Measurements from ENCODE around the gene CA12.

Gene CA12

GRCh38 chr15:63388511-63388910 lies 6.9 kb upstream of the CA12 start:
- no peak overlapping the region for H3K27ac ChIP-seq (ENCODE audit: low read length)
- no peaks in the 10 kb centered on the region for H3K36me3 ChIP-seq (ENCODE audit: control insufficient read depth, insufficient read depth, low read length)
- H3K4me1 ChIP-seq (ENCODE audit: control insufficient read depth, insufficient read depth, low read length): no peaks in the 10 kb centered on the region
- H3K27me3 ChIP-seq (ENCODE audit: control insufficient read depth, insufficient read depth, low read length): no peaks in the 10 kb centered on the region
- DNase-seq (ENCODE audit: low read depth, low spot score): no peak
- H3K4me3 ChIP-seq (ENCODE audit: low read length): no peak overlapping the region
- no CpG with 5 or more reads among the region's 5 CpGs for WGBS (ENCODE audit: insufficient coverage, insufficient read length)
- no peaks in the 10 kb centered on the region for H3K9me3 ChIP-seq (ENCODE audit: control insufficient read depth, insufficient read depth, low read length)

- no CpG with 5 or more reads among the region's 11 CpGs for WGBS (ENCODE audit: insufficient coverage, insufficient read length)
- no peak for DNase-seq (ENCODE audit: low read depth, low spot score)
- H3K9me3 ChIP-seq (ENCODE audit: control insufficient read depth, insufficient read depth, low read length): no peaks in the 10 kb centered on the region
- no peak overlapping the region for H3K27ac ChIP-seq (ENCODE audit: low read length)
- H3K4me3 ChIP-seq (ENCODE audit: low read length): no peak overlapping the region
- no peaks in the 10 kb centered on the region for H3K27me3 ChIP-seq (ENCODE audit: control insufficient read depth, insufficient read depth, low read length)
- no peaks in the 10 kb centered on the region for H3K36me3 ChIP-seq (ENCODE audit: control insufficient read depth, insufficient read depth, low read length)
- H3K4me1 ChIP-seq (ENCODE audit: control insufficient read depth, insufficient read depth, low read length): no peaks in the 10 kb centered on the region
These were observed 6.3 kb upstream of the CA12 start for GRCh38 chr15:63387748-63388493.

DNA sequence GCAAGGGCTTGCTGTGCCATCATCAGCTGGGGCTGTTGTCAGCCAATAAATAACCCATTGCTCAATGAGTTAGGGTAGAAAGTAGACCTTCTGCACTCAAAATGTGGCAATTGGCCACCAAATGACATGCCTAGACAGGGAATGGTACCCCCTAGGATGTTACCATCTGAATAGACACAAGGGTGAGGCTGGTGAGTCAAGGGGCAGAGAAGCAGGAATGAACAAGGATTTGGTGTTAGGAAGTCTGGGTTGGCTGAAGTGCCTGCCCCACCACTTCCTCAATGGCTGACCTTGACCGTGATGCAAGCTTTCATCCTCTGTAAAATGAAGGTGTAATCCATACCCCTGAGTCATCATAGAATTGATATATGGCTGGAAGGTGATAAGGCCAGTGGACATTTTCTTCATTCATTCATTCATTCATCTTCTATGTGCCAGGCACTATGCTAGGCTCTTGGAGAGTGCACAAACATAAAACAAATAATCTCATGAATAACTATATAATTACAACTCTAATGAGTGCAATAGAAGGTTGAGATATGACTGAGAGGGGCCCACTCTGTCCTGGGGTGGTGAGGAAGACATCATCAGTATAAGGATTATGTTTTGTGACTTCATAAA lies 4.4 kb upstream of the CA12 start:
- no peak overlapping the region for H3K4me3 ChIP-seq (ENCODE audit: low read length)
- H3K27ac ChIP-seq (ENCODE audit: low read length): no peak overlapping the region
- no peaks in the 10 kb centered on the region for H3K9me3 ChIP-seq (ENCODE audit: control insufficient read depth, insufficient read depth, low read length)
- DNase-seq (ENCODE audit: low read depth, low spot score): no peak
- H3K36me3 ChIP-seq (ENCODE audit: control insufficient read depth, insufficient read depth, low read length): no peaks in the 10 kb centered on the region
- WGBS (ENCODE audit: insufficient coverage, insufficient read length): no CpG with 5 or more reads among the region's 1 CpG
- H3K4me1 ChIP-seq (ENCODE audit: control insufficient read depth, insufficient read depth, low read length): no peaks in the 10 kb centered on the region
- peaks cover 5% of the 10 kb centered on the region; the same call in 1 of the 2 replicates for H3K27me3 ChIP-seq (ENCODE audit: control insufficient read depth, insufficient read depth, low read length)

DNA sequence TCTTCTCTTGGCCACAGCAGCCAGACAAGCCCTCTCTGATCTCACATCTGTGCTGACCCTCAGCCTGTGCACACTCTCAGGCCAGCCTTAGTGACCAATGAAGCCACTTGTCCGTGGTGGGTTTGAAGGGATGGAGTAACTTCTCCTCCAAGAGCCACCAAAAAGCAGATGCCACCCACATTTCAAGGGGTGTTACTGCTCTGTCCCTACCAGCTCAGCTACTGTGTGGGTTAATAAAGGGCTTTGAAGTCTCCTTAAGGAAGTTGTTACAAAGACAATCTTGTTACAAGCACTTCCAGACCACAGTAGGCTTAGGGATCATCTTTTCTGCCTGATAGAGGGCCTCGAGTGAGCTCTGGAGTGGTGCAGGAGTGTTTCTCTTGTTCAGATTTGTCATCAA lies 3.3 kb upstream of the CA12 start:
- H3K27ac ChIP-seq (ENCODE audit: low read length): no peak overlapping the region
- H3K36me3 ChIP-seq (ENCODE audit: control insufficient read depth, insufficient read depth, low read length): no peaks in the 10 kb centered on the region
- H3K27me3 ChIP-seq (ENCODE audit: control insufficient read depth, insufficient read depth, low read length): peaks cover 12% of the 10 kb centered on the region; the same call in 1 of the 2 replicates
- no peak overlapping the region for H3K4me3 ChIP-seq (ENCODE audit: low read length)
- no CpG with 5 or more reads among the region's 2 CpGs for WGBS (ENCODE audit: insufficient coverage, insufficient read length)
- H3K9me3 ChIP-seq (ENCODE audit: control insufficient read depth, insufficient read depth, low read length): no peaks in the 10 kb centered on the region
- no peak for DNase-seq (ENCODE audit: low read depth, low spot score)
- peaks cover 3% of the 10 kb centered on the region; the same call in 1 of the 2 replicates for H3K4me1 ChIP-seq (ENCODE audit: control insufficient read depth, insufficient read depth, low read length)

DNA sequence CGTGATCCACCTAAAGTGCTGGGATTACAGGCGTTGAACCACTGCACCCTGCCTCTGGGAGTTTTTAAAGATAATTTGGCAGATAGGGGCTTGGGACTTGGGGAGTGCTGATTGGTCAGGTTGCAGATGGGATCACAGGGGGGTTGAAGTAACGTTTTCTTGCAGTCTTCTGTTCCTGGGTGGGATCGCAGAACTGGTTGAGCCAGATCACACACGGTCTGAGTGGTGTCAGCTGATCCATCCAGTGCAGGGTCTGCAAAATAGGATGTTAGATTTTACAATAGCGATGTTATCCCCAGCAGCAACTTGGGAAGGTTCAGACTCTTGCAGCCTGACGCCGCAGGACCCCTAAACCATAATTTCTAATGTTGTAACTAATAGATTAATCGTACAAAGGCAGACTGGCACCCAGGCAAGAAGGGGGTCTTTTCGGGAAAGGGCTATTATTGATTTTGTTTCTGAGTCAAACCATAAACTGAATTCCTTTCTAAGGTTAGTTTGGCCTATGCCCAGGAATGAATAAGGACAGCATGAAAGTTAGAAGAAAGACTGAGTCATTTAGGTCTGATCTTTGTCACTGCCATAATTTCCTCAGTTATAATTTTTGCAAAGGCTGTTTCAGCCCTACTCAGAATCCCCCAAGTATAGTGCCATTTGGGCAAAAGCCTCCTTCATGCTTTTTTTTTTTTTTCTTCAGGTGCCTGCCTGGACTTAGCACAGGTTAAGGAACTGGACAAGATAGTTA lies 1.5 kb upstream of the CA12 start:
- no peak for DNase-seq (ENCODE audit: low read depth, low spot score)
- Histone ChIP-seq H3K27ac (ENCODE audit: low read length) (no peak overlapping the region), H3K9me3 (ENCODE audit: control insufficient read depth, insufficient read depth, low read length) (no peaks in the 10 kb centered on the region), H3K4me1 (ENCODE audit: control insufficient read depth, insufficient read depth, low read length) (peaks cover 5% of the 10 kb centered on the region; the same call in 1 of the 2 replicates), H3K36me3 (ENCODE audit: control insufficient read depth, insufficient read depth, low read length) (no peaks in the 10 kb centered on the region), H3K4me3 (ENCODE audit: low read length) (no peak overlapping the region), H3K27me3 (ENCODE audit: control insufficient read depth, insufficient read depth, low read length) (peaks cover 12% of the 10 kb centered on the region; the same call in 1 of the 2 replicates)
- no CpG with 5 or more reads among the region's 10 CpGs for WGBS (ENCODE audit: insufficient coverage, insufficient read length)

- no peak for DNase-seq (ENCODE audit: low read depth, low spot score)
- peaks cover 5% of the 10 kb centered on the region; the same call in 1 of the 2 replicates for H3K4me1 ChIP-seq (ENCODE audit: control insufficient read depth, insufficient read depth, low read length)
- H3K4me3 ChIP-seq (ENCODE audit: low read length): no peak overlapping the region; the same call in 1 of the 2 replicates
- H3K9me3 ChIP-seq (ENCODE audit: control insufficient read depth, insufficient read depth, low read length): no peaks in the 10 kb centered on the region
- H3K27ac ChIP-seq (ENCODE audit: low read length): no peak overlapping the region
- peaks cover 12% of the 10 kb centered on the region; the same call in 1 of the 2 replicates for H3K27me3 ChIP-seq (ENCODE audit: control insufficient read depth, insufficient read depth, low read length)
- H3K36me3 ChIP-seq (ENCODE audit: control insufficient read depth, insufficient read depth, low read length): no peaks in the 10 kb centered on the region
- WGBS (ENCODE audit: insufficient coverage, insufficient read length): no CpG with 5 or more reads among the region's 14 CpGs
These were observed 801 bp downstream of the CA12 start for GRCh38 chr15:63380808-63381282.

DNA sequence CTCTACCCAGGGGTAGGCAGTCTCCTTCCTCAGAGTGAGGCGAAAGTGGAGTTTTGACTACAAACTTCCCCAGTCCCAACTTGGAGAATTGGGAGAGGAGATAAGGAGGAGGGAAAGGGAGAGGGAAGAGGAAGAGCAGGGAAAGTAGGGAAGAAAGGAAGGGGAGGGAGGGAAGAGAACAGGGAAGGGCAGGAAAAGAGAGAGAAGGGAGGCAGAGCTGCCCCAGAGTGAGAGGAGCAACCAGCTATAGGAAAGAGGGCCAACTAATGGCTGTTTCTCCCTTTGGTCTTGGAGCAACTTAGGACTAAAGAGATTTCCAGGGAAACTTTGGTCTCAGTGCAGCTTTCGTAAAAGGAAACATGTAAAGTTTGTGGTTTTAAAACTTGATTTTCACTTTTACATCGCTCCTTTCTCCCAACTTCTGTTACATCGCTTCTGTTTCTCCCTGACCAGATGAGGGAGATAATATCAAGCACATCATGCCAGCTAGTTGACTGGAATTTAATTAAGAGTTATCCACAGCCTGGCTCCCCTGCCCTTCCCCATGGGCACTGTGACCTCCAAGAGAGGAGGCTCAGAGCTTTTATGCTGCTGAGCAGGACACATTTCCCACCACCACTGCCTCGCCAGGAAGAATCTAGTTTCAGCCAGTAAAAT lies 1.4 kb downstream of the CA12 start:
- no peak for DNase-seq (ENCODE audit: low read depth, low spot score)
- Histone ChIP-seq H3K9me3 (ENCODE audit: control insufficient read depth, insufficient read depth, low read length) (no peaks in the 10 kb centered on the region), H3K36me3 (ENCODE audit: control insufficient read depth, insufficient read depth, low read length) (no peaks in the 10 kb centered on the region), H3K4me1 (ENCODE audit: control insufficient read depth, insufficient read depth, low read length) (peaks cover 5% of the 10 kb centered on the region; the same call in 1 of the 2 replicates), H3K27ac (ENCODE audit: low read length) (no peak overlapping the region), H3K4me3 (ENCODE audit: low read length) (no peak overlapping the region), H3K27me3 (ENCODE audit: control insufficient read depth, insufficient read depth, low read length) (peaks cover 12% of the 10 kb centered on the region; the same call in 1 of the 2 replicates)
- no CpG with 5 or more reads among the region's 5 CpGs for WGBS (ENCODE audit: insufficient coverage, insufficient read length)

DNA sequence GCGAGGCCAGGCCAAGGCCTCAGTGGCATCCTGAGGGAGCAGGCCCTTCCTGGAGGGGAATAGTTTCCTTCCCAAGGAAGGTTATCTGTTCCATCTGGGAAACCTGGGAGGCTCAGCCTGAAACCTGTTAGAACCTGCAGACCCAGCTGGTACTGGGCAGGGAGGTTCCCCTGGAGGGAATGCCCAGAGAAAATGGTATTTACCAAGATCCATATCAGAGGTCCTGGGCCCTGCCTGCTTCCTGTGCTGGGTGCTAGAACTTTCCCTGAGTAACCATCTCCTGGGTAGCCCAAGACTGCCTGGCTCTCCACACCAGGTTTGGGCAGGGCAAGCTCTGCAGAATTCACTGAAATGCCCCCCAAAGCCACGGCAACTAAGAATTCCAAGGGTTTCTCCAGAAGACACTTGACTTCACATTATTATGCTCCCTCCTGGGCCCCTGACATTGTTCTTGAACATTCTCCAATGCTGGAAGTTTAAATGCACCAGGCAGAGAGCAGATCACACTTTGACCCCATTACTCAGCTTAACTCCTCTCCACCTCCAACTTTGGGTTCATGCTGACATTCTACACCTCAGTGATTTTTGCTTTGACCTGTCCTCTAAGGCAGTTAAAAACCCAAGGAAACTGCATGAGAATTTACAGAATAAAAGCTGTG lies 2.0 kb downstream of the CA12 start:
- H3K9me3 ChIP-seq (ENCODE audit: control insufficient read depth, insufficient read depth, low read length): no peaks in the 10 kb centered on the region
- no peaks in the 10 kb centered on the region for H3K36me3 ChIP-seq (ENCODE audit: control insufficient read depth, insufficient read depth, low read length)
- DNase-seq (ENCODE audit: low read depth, low spot score): no peak
- H3K4me1 ChIP-seq (ENCODE audit: control insufficient read depth, insufficient read depth, low read length): peaks cover 5% of the 10 kb centered on the region; the same call in 1 of the 2 replicates
- no CpG with 5 or more reads among the region's 2 CpGs for WGBS (ENCODE audit: insufficient coverage, insufficient read length)
- H3K4me3 ChIP-seq (ENCODE audit: low read length): no peak overlapping the region
- H3K27me3 ChIP-seq (ENCODE audit: control insufficient read depth, insufficient read depth, low read length): peaks cover 12% of the 10 kb centered on the region; the same call in 1 of the 2 replicates
- H3K27ac ChIP-seq (ENCODE audit: low read length): no peak overlapping the region

DNA sequence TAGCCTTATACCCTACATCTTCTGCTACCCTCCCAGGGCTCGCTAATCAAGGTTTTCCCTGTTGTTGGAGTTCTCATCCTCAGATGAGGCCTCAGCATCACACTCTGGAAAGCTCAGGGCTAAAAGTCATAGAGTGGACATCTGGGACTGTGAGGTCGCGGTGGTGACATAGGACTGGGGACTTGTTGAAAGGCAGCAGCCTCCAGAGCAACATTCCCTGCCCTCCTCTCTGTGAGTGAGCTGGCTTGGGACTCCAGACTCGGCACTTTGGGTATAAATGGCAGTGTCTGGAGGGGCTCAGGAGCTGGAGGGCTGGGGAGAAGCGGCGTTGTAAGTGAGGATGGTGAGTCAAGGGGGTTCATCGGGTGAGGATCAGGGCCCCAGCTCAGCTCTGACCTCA lies 2.7 kb downstream of the CA12 start:
- peaks cover 12% of the 10 kb centered on the region; the same call in 1 of the 2 replicates for H3K27me3 ChIP-seq (ENCODE audit: control insufficient read depth, insufficient read depth, low read length)
- no CpG with 5 or more reads among the region's 7 CpGs for WGBS (ENCODE audit: insufficient coverage, insufficient read length)
- H3K4me1 ChIP-seq (ENCODE audit: control insufficient read depth, insufficient read depth, low read length): peaks cover 5% of the 10 kb centered on the region; the same call in 1 of the 2 replicates
- no peaks in the 10 kb centered on the region for H3K9me3 ChIP-seq (ENCODE audit: control insufficient read depth, insufficient read depth, low read length)
- no peaks in the 10 kb centered on the region for H3K36me3 ChIP-seq (ENCODE audit: control insufficient read depth, insufficient read depth, low read length)
- DNase-seq (ENCODE audit: low read depth, low spot score): no peak
- H3K27ac ChIP-seq (ENCODE audit: low read length): no peak overlapping the region
- H3K4me3 ChIP-seq (ENCODE audit: low read length): no peak overlapping the region
